ENCODE data around the gene AGPAT4. TPM values are rescaled to one million over a fixed set of nuclear protein-coding genes. Genes with fewer than 3 reads are reported as not detected.
"Not testable (repeated sequence)": the region's sequence is repeated elsewhere in the genome, so short reads cannot be mapped to it uniquely, and the experiment has no call there.

The AGPAT4 gene
- total RNA-seq, 2 donors from 2014 or later = 61.0 to 61.1 TPM

- WGBS, 2 experiments (ENCODE audit: insufficient coverage in 1 of 2, insufficient read length in 1 of 2) = 83 to 90% methylated on average over 6 of the region's 6 CpGs
- Histone ChIP-seq H3K9ac (ENCODE audit: extremely low read depth, low read length, poor library complexity, severe bottlenecking) (no peak overlapping the region), H3K9me3 (ENCODE audit: control insufficient read depth, low read length) (peaks cover 26% of the 10 kb centered on the region), H3K36me3 (ENCODE audit: control insufficient read depth, insufficient read depth, low read length) (no peaks in the 10 kb centered on the region), H3K27ac (ENCODE audit: low read depth, low read length) (peak overlapping the region; percentile 90), H3K27me3 (ENCODE audit: control insufficient read depth, insufficient read depth, low read length, poor library complexity, severe bottlenecking) (no peaks in the 10 kb centered on the region), H3K4me1 (ENCODE audit: control insufficient read depth, insufficient read depth, low read length) (no peaks in the 10 kb centered on the region), H3K4me3 (ENCODE audit: low read length) (no peak overlapping the region)
- TF ChIP-seq CTCF (conservative IDR thresholded peaks at IDR 0.05) = no peak
- Mint-ChIP-seq H3K4me1 (peaks cover 7% of the 10 kb centered on the region), H3K27ac (peak overlapping the region; percentile 59), H3K9me3 (peaks cover 32% of the 10 kb centered on the region), H3K36me3 (ENCODE audit: low read depth) (peaks cover 6% of the 10 kb centered on the region), H3K27me3 (ENCODE audit: insufficient read depth) (no peaks in the 10 kb centered on the region), H3K4me3 (no peak overlapping the region)
- DNase-seq = no peak
Observed at GRCh38 chr6:161318456-161318855, 44.6 kb upstream of the AGPAT4 start.

- peaks cover 19% of the 10 kb centered on the region for H3K9me3 Mint-ChIP-seq
- peaks cover 3% of the 10 kb centered on the region for H3K36me3 Mint-ChIP-seq (ENCODE audit: low read depth)
- H3K27me3 Mint-ChIP-seq (ENCODE audit: insufficient read depth) = no peaks in the 10 kb centered on the region
- TF ChIP-seq CTCF (conservative IDR thresholded peaks at IDR 0.05) = no peak
- Histone ChIP-seq H3K27ac (ENCODE audit: low read depth, low read length) (no peak overlapping the region), H3K36me3 (ENCODE audit: control insufficient read depth, insufficient read depth, low read length) (no peaks in the 10 kb centered on the region), H3K4me3 (ENCODE audit: low read length) (no peak overlapping the region), H3K27me3 (ENCODE audit: control insufficient read depth, insufficient read depth, low read length, poor library complexity, severe bottlenecking) (no peaks in the 10 kb centered on the region), H3K9me3 (ENCODE audit: control insufficient read depth, low read length) (peaks cover 13% of the 10 kb centered on the region), H3K9ac (ENCODE audit: extremely low read depth, low read length, poor library complexity, severe bottlenecking) (no peak overlapping the region), H3K4me1 (ENCODE audit: control insufficient read depth, insufficient read depth, low read length) (no peaks in the 10 kb centered on the region)
- DNase-seq = no peak
- H3K4me3 Mint-ChIP-seq = no peak overlapping the region
- 98% methylated on average over 3 of the region's 3 CpGs; no CpG with 5 or more reads in 1 of the 2 experiments for WGBS, 2 experiments (ENCODE audit: insufficient coverage in 1 of 2, insufficient read length in 1 of 2)
- H3K27ac Mint-ChIP-seq = no peak overlapping the region
- peaks cover 18% of the 10 kb centered on the region for H3K4me1 Mint-ChIP-seq
Observed at GRCh38 chr6:161316531-161316930, 42.7 kb upstream of the AGPAT4 start.

GRCh38 chr6:161315246-161315917 lies 41.5 kb upstream of the AGPAT4 start:
- H3K4me1 Mint-ChIP-seq = peaks cover 18% of the 10 kb centered on the region
- H3K4me3 Mint-ChIP-seq; H3K36me3 Mint-ChIP-seq (ENCODE audit: low read depth); DNase-seq; H3K27me3 Mint-ChIP-seq (ENCODE audit: insufficient read depth); H3K36me3 ChIP-seq (ENCODE audit: control insufficient read depth, insufficient read depth, low read length); H3K27ac ChIP-seq (ENCODE audit: low read depth, low read length); H3K9ac ChIP-seq (ENCODE audit: extremely low read depth, low read length, poor library complexity, severe bottlenecking); H3K4me1 ChIP-seq (ENCODE audit: control insufficient read depth, insufficient read depth, low read length); H3K27ac Mint-ChIP-seq; H3K27me3 ChIP-seq (ENCODE audit: control insufficient read depth, insufficient read depth, low read length, poor library complexity, severe bottlenecking); H3K4me3 ChIP-seq (ENCODE audit: low read length): not testable (repeated sequence)
- 86 to 88% methylated on average over 8 to 10 of the region's 15 CpGs for WGBS, 2 experiments (ENCODE audit: insufficient coverage in 1 of 2, insufficient read length in 1 of 2)
- H3K9me3 ChIP-seq (ENCODE audit: control insufficient read depth, low read length) = peaks cover 13% of the 10 kb centered on the region
- H3K9me3 Mint-ChIP-seq = peaks cover 17% of the 10 kb centered on the region

- H3K36me3 Mint-ChIP-seq (ENCODE audit: low read depth); H3K36me3 ChIP-seq (ENCODE audit: control insufficient read depth, insufficient read depth, low read length); DNase-seq; H3K4me3 ChIP-seq (ENCODE audit: low read length); H3K27ac Mint-ChIP-seq; H3K4me3 Mint-ChIP-seq; H3K27ac ChIP-seq (ENCODE audit: low read depth, low read length); H3K9ac ChIP-seq (ENCODE audit: extremely low read depth, low read length, poor library complexity, severe bottlenecking); H3K27me3 ChIP-seq (ENCODE audit: control insufficient read depth, insufficient read depth, low read length, poor library complexity, severe bottlenecking); H3K27me3 Mint-ChIP-seq (ENCODE audit: insufficient read depth); H3K4me1 ChIP-seq (ENCODE audit: control insufficient read depth, insufficient read depth, low read length): not testable (repeated sequence)
- WGBS, 2 experiments (ENCODE audit: insufficient coverage in 1 of 2, insufficient read length in 1 of 2) = 92 to 93% methylated on average over 10 to 20 of the region's 20 CpGs
- Mint-ChIP-seq H3K9me3 (peaks cover 23% of the 10 kb centered on the region), H3K4me1 (peaks cover 18% of the 10 kb centered on the region)
- H3K9me3 ChIP-seq (ENCODE audit: control insufficient read depth, low read length) = peaks cover 13% of the 10 kb centered on the region
Observed at GRCh38 chr6:161314541-161315245, 40.8 kb upstream of the AGPAT4 start.
